ENCODE measurements around the gene VPS51.
A peak's percentile ranks its signal among the peaks of the same experiment; 100 is the strongest.

Gene VPS51

GRCh38 chr11:65065851-65066250 is 30.2 kb upstream of the VPS51 start:
- H3K27ac Mint-ChIP-seq: no peak overlapping the region
- ATAC-seq (no peak), DNase-seq (no peak)
- no peaks in the 10 kb centered on the region for H3K9me3 Mint-ChIP-seq
- H3K27me3 Mint-ChIP-seq: no peaks in the 10 kb centered on the region
- H3K4me3 Mint-ChIP-seq: no peak overlapping the region
- peaks cover 4% of the 10 kb centered on the region for H3K4me1 Mint-ChIP-seq

GRCh38 chr11:65066315-65066714 is 29.7 kb upstream of the VPS51 start:
- no peaks in the 10 kb centered on the region for H3K27me3 Mint-ChIP-seq
- no peak overlapping the region for H3K4me3 Mint-ChIP-seq
- no peak for DNase-seq
- H3K9me3 Mint-ChIP-seq: no peaks in the 10 kb centered on the region
- no peaks in the 10 kb centered on the region for H3K4me1 Mint-ChIP-seq
- H3K27ac Mint-ChIP-seq: no peak overlapping the region
- no peak for ATAC-seq

- Mint-ChIP-seq H3K4me3 (no peak overlapping the region), H3K9me3 (no peaks in the 10 kb centered on the region), H3K27ac (no peak overlapping the region), H3K27me3 (no peaks in the 10 kb centered on the region), H3K4me1 (no peaks in the 10 kb centered on the region)
- DNase-seq: no peak
- ATAC-seq: no peak
Measured at GRCh38 chr11:65066805-65067291, 29.2 kb upstream of the VPS51 start.

GRCh38 chr11:65067446-65067845 is 28.6 kb upstream of the VPS51 start:
- DNase-seq: no peak
- H3K27ac Mint-ChIP-seq: no peak overlapping the region
- no peak overlapping the region for H3K4me3 Mint-ChIP-seq
- ATAC-seq: no peak
- no peaks in the 10 kb centered on the region for H3K4me1 Mint-ChIP-seq
- no peaks in the 10 kb centered on the region for H3K9me3 Mint-ChIP-seq
- no peaks in the 10 kb centered on the region for H3K27me3 Mint-ChIP-seq

GRCh38 chr11:65069217-65069616 is 26.8 kb upstream of the VPS51 start:
- H3K27me3 Mint-ChIP-seq: no peaks in the 10 kb centered on the region
- ATAC-seq: no peak
- DNase-seq: no peak
- no peaks in the 10 kb centered on the region for H3K4me1 Mint-ChIP-seq
- no peak overlapping the region for H3K4me3 Mint-ChIP-seq
- no peak overlapping the region for H3K27ac Mint-ChIP-seq
- H3K9me3 Mint-ChIP-seq: no peaks in the 10 kb centered on the region

DNA sequence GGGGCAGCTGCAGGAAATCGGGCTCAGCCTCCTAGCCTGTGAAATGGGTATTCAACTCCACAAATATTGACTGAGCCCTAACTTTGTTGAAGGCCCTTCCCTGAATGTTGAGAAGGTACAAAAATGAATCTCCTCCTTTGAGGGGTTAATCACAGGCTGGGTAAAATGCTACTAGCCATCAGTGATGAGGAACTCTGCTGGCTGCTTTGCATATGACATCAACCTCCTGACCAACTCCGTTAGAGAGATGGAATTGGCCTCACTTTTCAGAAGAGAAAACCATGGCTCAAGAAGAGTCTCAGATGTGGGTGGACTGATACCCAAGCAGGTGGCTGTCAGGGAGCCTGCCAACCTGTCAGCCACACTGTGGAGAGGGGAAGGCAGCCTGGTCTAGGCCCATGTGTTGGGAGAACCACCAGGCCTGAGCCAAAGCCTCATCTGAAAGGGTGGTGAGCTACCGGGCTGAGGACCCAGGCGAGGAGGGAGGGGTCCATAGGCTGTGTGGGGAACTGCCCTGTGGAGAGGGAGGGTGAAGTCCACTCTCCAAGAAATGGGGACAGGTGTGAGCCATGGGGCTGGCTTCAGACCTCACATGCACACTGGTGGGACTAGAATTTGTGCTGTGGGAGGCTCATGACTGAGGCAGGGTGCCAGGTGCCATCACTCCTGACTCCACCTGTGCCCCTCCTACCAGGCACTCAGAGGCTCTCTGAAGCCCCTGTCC is 23.9 kb upstream of the VPS51 start:
- no peaks in the 10 kb centered on the region for H3K27me3 Mint-ChIP-seq
- no peaks in the 10 kb centered on the region for H3K9me3 Mint-ChIP-seq
- no peak overlapping the region for H3K4me3 Mint-ChIP-seq
- ATAC-seq: peak; percentile 24
- peaks cover 3% of the 10 kb centered on the region for H3K4me1 Mint-ChIP-seq
- no peak overlapping the region for H3K27ac Mint-ChIP-seq
- no peak for DNase-seq

- Mint-ChIP-seq H3K27ac (no peak overlapping the region), H3K27me3 (no peaks in the 10 kb centered on the region), H3K4me3 (no peak overlapping the region), H3K4me1 (peaks cover 8% of the 10 kb centered on the region), H3K9me3 (no peaks in the 10 kb centered on the region)
- DNase-seq: no peak
- ATAC-seq: no peak
Measured at GRCh38 chr11:65072631-65072966, 23.4 kb upstream of the VPS51 start.

GRCh38 chr11:65077451-65077850 is 18.6 kb upstream of the VPS51 start:
- no peaks in the 10 kb centered on the region for H3K9me3 Mint-ChIP-seq

DNA sequence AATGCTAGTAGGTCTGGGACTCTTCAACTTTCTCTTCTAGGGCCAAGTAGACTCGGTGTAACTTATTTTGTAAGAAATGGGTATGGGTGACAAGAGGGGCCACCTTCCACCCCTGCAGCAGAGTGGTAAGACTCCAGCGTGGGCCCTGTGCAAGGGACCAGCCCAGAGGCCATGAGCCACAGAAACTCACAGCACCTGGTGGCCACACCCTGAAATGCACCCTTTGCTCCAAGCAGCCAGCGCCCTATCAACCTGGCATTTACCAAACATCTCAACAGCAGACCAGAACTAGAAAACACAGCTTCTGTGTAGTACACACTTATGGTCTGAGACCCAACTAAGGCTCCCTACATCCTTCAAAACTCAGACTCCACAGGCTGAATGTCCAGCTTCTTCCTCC is 17.9 kb upstream of the VPS51 start:
- H3K4me3 Mint-ChIP-seq: peak overlapping the region in 1 of 2 donors; percentile 52
- H3K27me3 Mint-ChIP-seq: no peaks in the 10 kb centered on the region
- peak overlapping the region in 1 of 2 donors; percentile 70 for H3K27ac Mint-ChIP-seq
- H3K9me3 Mint-ChIP-seq: no peaks in the 10 kb centered on the region
- ATAC-seq (peak; percentile 95), DNase-seq (peak; percentile 60 to 67)
- H3K4me1 Mint-ChIP-seq: peaks cover 60% of the 10 kb centered on the region

More at GRCh38 chr11:65077451-65077850, 18.6 kb upstream of the VPS51 start:
- no peak overlapping the region for H3K4me3 Mint-ChIP-seq
- ATAC-seq (peak; percentile 27), DNase-seq (no peak)
- no peaks in the 10 kb centered on the region for H3K27me3 Mint-ChIP-seq
- peaks cover 53% of the 10 kb centered on the region for H3K4me1 Mint-ChIP-seq
- peak overlapping the region in 1 of 2 donors; percentile 63 for H3K27ac Mint-ChIP-seq

DNA sequence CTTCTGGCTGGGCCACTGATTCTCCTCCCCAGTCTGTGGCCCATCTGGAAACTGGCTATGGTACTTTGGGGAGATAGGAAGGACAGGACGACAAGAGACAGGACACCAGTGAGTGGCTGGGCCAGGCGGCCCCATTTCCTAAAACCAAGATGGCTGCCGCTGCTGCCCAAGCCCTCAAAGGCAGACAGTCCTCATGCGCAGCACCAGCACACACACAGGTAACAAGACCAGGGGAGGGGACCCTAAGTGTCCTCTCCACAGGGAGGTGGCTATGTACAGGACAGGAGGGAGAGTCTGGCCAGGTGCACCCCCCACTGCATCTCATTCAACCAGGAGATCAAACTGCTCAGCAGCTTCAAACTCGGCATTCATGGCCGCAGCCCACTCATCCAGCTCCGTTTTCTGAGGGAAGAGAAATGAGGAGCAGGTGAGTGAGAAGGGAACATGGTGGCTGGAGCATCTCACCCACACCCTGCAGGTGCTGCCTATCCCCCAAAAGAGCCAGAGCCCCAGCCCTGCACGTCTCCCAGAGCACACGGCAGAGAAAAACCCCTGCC is 17.1 kb upstream of the VPS51 start:
- Mint-ChIP-seq H3K4me3 (peak overlapping the region; percentile 51 to 52), H3K9me3 (no peaks in the 10 kb centered on the region), H3K27me3 (no peaks in the 10 kb centered on the region), H3K4me1 (peaks cover 63% of the 10 kb centered on the region), H3K27ac (peak overlapping the region; percentile 70 to 72)
- ATAC-seq: no peak
- DNase-seq: no peak

DNA sequence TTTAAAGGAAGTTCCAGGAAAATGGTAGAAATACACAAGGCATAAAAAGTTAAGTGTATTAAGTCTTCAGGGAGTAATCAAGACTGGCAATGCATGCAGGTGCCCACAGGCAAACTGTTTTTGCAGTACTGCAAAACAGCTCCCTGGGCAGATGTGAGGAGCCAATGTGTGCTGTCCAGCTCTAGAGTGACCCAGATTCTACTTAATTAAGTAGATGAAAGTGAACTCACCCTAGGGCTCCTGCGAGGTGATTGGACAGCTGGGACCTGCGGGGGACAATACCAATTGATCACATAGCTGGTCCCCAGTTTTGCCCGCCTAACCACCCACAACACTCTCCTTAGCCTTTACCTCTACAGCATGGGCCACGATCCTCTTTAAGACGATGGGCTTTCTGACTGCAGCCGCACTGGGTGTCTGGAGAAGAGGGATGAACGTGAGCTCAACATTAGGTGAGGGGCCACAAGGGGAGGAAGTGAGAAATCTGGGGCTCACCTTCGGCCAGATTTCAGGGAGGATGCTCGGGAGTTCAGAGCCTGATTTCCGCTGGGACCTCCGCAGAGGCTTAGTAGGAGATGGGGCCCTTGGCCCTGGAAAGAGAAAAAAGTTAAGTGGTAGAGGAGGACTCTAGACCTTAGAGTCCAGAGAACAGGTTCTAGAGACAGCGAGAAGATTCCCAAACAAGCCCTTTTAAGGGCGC is 12.7 kb upstream of the VPS51 start:
- DNase-seq (no peak), ATAC-seq (peak; percentile 4)
- H3K9me3 Mint-ChIP-seq: no peaks in the 10 kb centered on the region
- peak overlapping the region; percentile 97 to 99 for H3K27ac Mint-ChIP-seq
- H3K4me3 Mint-ChIP-seq: peak overlapping the region; percentile 90 to 99
- no peaks in the 10 kb centered on the region for H3K27me3 Mint-ChIP-seq
- H3K4me1 Mint-ChIP-seq: peaks cover 68% of the 10 kb centered on the region

GRCh38 chr11:65083834-65084597 is 12.0 kb upstream of the VPS51 start, which contains the start of the genes CDCA5 and ZFPL1:
Gene CDCA5 (minus strand): TSS chr11:65084040. CDS start chr11:65083978, 62 bp downstream.
Gene ZFPL1 (plus strand): TSS chr11:65084222. CDS start chr11:65084699, 477 bp downstream.
- H3K27me3 Mint-ChIP-seq: no peaks in the 10 kb centered on the region
- peak within 1 kb of the TSS; percentile 97 to 99 for H3K27ac Mint-ChIP-seq
- peaks cover 60% of the 10 kb centered on the region for H3K4me1 Mint-ChIP-seq
- peak within 1 kb of the TSS; percentile 90 to 99 for H3K4me3 Mint-ChIP-seq
- no peaks in the 10 kb centered on the region for H3K9me3 Mint-ChIP-seq
- peak; percentile 97 for DNase-seq
- ATAC-seq: peak; percentile 94

DNA sequence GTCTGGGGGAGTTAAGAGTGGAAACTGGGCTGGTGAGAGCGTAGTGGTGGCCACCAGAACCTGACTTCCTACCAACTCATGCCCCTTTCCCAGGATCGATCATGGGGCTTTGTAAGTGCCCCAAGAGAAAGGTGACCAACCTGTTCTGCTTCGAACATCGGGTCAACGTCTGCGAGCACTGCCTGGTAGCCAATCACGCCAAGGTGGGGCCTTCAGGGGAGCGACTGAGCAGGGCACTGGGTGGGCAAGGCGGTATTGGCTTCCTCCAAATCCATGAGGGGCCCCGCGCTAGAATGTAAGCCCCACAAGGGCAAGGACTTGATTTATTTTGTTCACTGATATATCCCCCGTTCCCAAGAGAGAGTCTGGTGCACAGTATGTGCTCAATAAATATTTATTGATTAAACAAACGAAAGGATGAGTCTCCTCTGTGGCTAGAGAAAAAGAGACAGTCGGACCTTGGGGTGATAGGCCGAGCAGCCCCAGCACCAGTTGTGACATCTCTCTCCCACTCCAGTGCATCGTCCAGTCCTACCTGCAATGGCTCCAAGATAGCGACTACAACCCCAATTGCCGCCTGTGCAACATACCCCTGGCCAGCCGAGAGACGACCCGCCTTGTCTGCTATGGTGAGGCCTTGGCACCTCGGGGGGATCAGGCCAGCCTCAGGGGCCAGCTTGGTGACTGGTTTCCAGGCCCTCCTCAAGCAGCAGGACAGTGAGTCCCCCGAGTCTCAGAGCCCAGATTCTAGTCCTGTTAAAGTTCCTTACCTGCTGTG is 11.2 kb upstream of the VPS51 start:
- DNase-seq (no peak), ATAC-seq (peak; percentile 18)
- Mint-ChIP-seq H3K9me3 (no peaks in the 10 kb centered on the region), H3K4me3 (peak overlapping the region; percentile 90 to 99), H3K4me1 (peaks cover 55% of the 10 kb centered on the region), H3K27me3 (no peaks in the 10 kb centered on the region), H3K27ac (peak overlapping the region; percentile 97 to 99)

- DNase-seq (no peak), ATAC-seq (no peak)
- Mint-ChIP-seq H3K4me1 (peaks cover 50% of the 10 kb centered on the region), H3K27me3 (no peaks in the 10 kb centered on the region), H3K27ac (peak overlapping the region; percentile 42 to 99), H3K9me3 (no peaks in the 10 kb centered on the region), H3K4me3 (peak overlapping the region; percentile 90 to 99)
Measured at GRCh38 chr11:65085446-65085845, 10.6 kb upstream of the VPS51 start.

DNA sequence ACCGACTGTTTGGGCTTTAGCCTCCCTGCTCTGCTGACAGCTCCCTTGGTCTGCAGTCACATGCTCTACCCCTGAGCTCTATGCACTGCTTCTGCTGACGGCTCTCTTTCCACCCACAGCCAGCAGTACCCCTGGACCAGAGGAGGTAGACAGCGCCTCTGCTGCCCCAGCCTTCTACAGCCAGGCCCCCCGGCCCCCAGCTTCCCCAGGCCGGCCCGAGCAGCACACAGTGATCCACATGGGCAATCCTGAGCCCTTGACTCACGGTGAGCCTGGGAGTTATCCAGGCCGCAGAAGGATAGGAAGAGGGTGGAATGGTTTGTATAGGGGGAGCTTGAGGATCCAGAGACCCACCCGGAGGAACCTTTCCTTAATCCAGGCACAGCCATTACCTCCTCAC is 9.2 kb upstream of the VPS51 start:
- DNase-seq (no peak), ATAC-seq (no peak)
- Mint-ChIP-seq H3K27me3 (no peaks in the 10 kb centered on the region), H3K4me3 (no peak overlapping the region), H3K9me3 (no peaks in the 10 kb centered on the region), H3K27ac (no peak overlapping the region), H3K4me1 (peaks cover 37% of the 10 kb centered on the region)

Data from stimulated activated naive CD8-positive, alpha-beta T cell treated with anti-CD3 and anti-CD28 coated beads, Interleukin-15, amount 100 ng/mL, for 72 hours (primary cell).